H1 (cell line): Measurements from ENCODE around the gene IPO7. TPM values are rescaled to one million over a fixed set of nuclear protein-coding genes. Genes with fewer than 3 reads are reported as not detected.

Experiments used
- CTCF ChIA-PET: fragments of 300-600 bp; sonication (Branson Sonifier 250); formaldehyde crosslinking; loops from one replicate; lab custom pipeline; 2021; ENCODE audit not compliant: partially characterized antibody; lab: Charles Lee
- POLR2A ChIA-PET: fragments of 300-600 bp; sonication (Branson Sonifier 250); formaldehyde crosslinking; loops from one replicate; lab custom pipeline; 2021; ENCODE audit warnings: inconsistent platforms; ENCODE audit not compliant: partially characterized antibody; lab: Charles Lee
- DNase-seq, 2 experiments: peaks; one replicate each; pipeline versions ENCODE4 v3.0.0 to v3.0.0-alpha.2; 2010 to 2022; ENCODE audit warnings: low spot score in 2 of 2, low read depth in 1 of 2, mixed read lengths in 1 of 2
- FAIRE-seq: peaks from 2 replicates; lab custom pipeline; 2011; peaks lifted over from hg19 to GRCh38; lab: Jason Lieb, UNC
- H2AFZ ChIP-seq: 2 replicates; pipeline ENCODE4 v1.8.1; 2012; ENCODE audit warnings: low read length, inconsistent platforms
- H2AK5ac ChIP-seq: 2 replicates; pipeline ENCODE4 v1.6.1; 2013; ENCODE audit warnings: low read depth, low read length
- H2BK120ac ChIP-seq: replicated peaks from 2 replicates; pipeline ENCODE3; 2013; ENCODE audit warnings: low read depth, low read length, inconsistent platforms
- H2BK12ac ChIP-seq: 2 replicates; pipeline ENCODE4 v1.6.1; 2013; ENCODE audit warnings: low read depth, low read length
- H2BK15ac ChIP-seq: 2 replicates; pipeline ENCODE4 v1.6.1; 2013; ENCODE audit warnings: low read length
- H2BK20ac ChIP-seq: 2 replicates; pipeline ENCODE4 v1.6.1; 2013; ENCODE audit warnings: low read length
- H2BK5ac ChIP-seq: 2 replicates; pipeline ENCODE4 v1.6.1; 2013; ENCODE audit warnings: low read depth, low read length
- H3K14ac ChIP-seq: 2 replicates; pipeline ENCODE4 v1.6.1; 2013; ENCODE audit warnings: inconsistent platforms; ENCODE audit not compliant: insufficient read length
- H3K18ac ChIP-seq: 2 replicates; pipeline ENCODE4 v1.6.1; 2013; ENCODE audit warnings: low read length; ENCODE audit errors: extremely low read depth
- H3K23ac ChIP-seq: 2 replicates; pipeline ENCODE4 v1.6.1; 2013; ENCODE audit warnings: inconsistent platforms; ENCODE audit not compliant: insufficient read length
- H3K23me2 ChIP-seq: 2 replicates; pipeline ENCODE4 v1.6.1; 2013; ENCODE audit warnings: low read depth, low read length
- H3K27ac ChIP-seq: 2 replicates; pipeline ENCODE4 v1.6.1; 2011; ENCODE audit warnings: low read depth, low read length, inconsistent platforms
- H3K27me3 ChIP-seq, 4 experiments: replicated peaks in 1 of 4; 1 replicate in 1 of 4; 2 replicates in 3 of 4; pipeline versions ENCODE4 v1.6.1 to v1.8.1; 2011 to 2013; ENCODE audit warnings: low read length in 3 of 4, mild to moderate bottlenecking in 3 of 4, inconsistent platforms in 2 of 4, mixed read lengths in 2 of 4, moderate library complexity in 1 of 4; ENCODE audit not compliant: control insufficient read depth in 3 of 4, insufficient read depth in 3 of 4; ENCODE audit errors: extremely low read depth in 1 of 4
- H3K36me3 ChIP-seq, 4 experiments: 2 replicates each; pipeline versions ENCODE4 v1.6.1 to v1.8.1; 2011 to 2013; ENCODE audit warnings: mild to moderate bottlenecking in 4 of 4, low read length in 3 of 4, moderate library complexity in 2 of 4, control low read depth in 1 of 4, inconsistent platforms in 1 of 4; ENCODE audit not compliant: insufficient read depth in 4 of 4, control insufficient read depth in 2 of 4
- H3K4ac ChIP-seq: replicated peaks from 2 replicates; pipeline ENCODE3; 2013; ENCODE audit warnings: low read length, low read depth, mixed read lengths, inconsistent platforms; ENCODE audit not compliant: insufficient read length
- H3K4me1 ChIP-seq, 4 experiments: replicated peaks in 1 of 4; 1 replicate in 1 of 4; 2 replicates in 3 of 4; pipeline versions ENCODE4 v1.6.1 to v1.8.1; 2011 to 2013; ENCODE audit warnings: low read length in 3 of 4, inconsistent platforms in 2 of 4, mixed read lengths in 1 of 4; ENCODE audit not compliant: insufficient read depth in 4 of 4, control insufficient read depth in 3 of 4
- H3K4me2 ChIP-seq, 2 experiments: 2 replicates each; pipeline versions ENCODE4 v1.6.1 to v1.8.1; 2011 to 2013; ENCODE audit warnings: low read depth in 2 of 2, low read length in 2 of 2, control low read depth in 1 of 2, inconsistent platforms in 1 of 2, mild to moderate bottlenecking in 1 of 2; ENCODE audit not compliant: insufficient read depth in 1 of 2
- H3K4me3 ChIP-seq, 4 experiments: fragments of 200-600, 300-600 bp in 1 of 4; sonication (generic), shearing (Covaris generic), sonication (Bioruptor Twin) in 1 of 4; 2 replicates each; pipeline versions ENCODE4 v1.5.1 to v1.8.1; 2011 to 2016; ENCODE audit warnings: low read length in 4 of 4, low read depth in 3 of 4, control low read depth in 2 of 4, inconsistent platforms in 2 of 4, mild to moderate bottlenecking in 2 of 4, mixed read lengths in 1 of 4, moderate library complexity in 1 of 4; ENCODE audit not compliant: insufficient read depth in 2 of 4; ENCODE audit errors: extremely low read depth in 1 of 4
- H3K56ac ChIP-seq: replicated peaks from 2 replicates; pipeline ENCODE3; 2013; ENCODE audit warnings: low read depth, mild to moderate bottlenecking, mixed read lengths, low read length, inconsistent platforms; ENCODE audit not compliant: insufficient read length
- H3K79me1 ChIP-seq: 2 replicates; pipeline ENCODE4 v1.6.1; 2013; ENCODE audit warnings: low read depth, low read length, control low read depth
- H3K79me2 ChIP-seq, 2 experiments: 2 replicates each; pipeline versions ENCODE4 v1.6.1 to v1.8.1; 2012 to 2013; ENCODE audit warnings: low read length in 2 of 2, mild to moderate bottlenecking in 2 of 2, inconsistent platforms in 1 of 2; ENCODE audit not compliant: insufficient read depth in 2 of 2, control insufficient read depth in 1 of 2
- H3K9ac ChIP-seq, 4 experiments: replicated peaks in 1 of 4; 1 replicate in 1 of 4; 2 replicates in 3 of 4; pipeline versions ENCODE4 v1.6.1 to v1.8.1; 2011 to 2013; ENCODE audit warnings: low read depth in 3 of 4, low read length in 3 of 4, control low read depth in 2 of 4, mild to moderate bottlenecking in 2 of 4, moderate library complexity in 2 of 4, inconsistent platforms in 1 of 4; ENCODE audit errors: extremely low read depth in 1 of 4
- H3K9me3 ChIP-seq, 2 experiments: 2 replicates each; pipeline versions ENCODE4 v1.6.1 to v1.8.1; 2012 to 2013; ENCODE audit warnings: mild to moderate bottlenecking in 2 of 2, moderate library complexity in 2 of 2, control low read depth in 1 of 2, inconsistent platforms in 1 of 2, low read depth in 1 of 2, low read length in 1 of 2, mixed read lengths in 1 of 2; ENCODE audit not compliant: insufficient read depth in 2 of 2
- H4K20me1 ChIP-seq, 2 experiments: replicated peaks in 1 of 2; 2 replicates each; pipeline versions ENCODE3 to v1.8.1; 2011 to 2013; ENCODE audit warnings: inconsistent platforms in 2 of 2, low read length in 2 of 2, mild to moderate bottlenecking in 1 of 2; ENCODE audit not compliant: insufficient read depth in 2 of 2, control insufficient read depth in 1 of 2
- H4K5ac ChIP-seq: 2 replicates; pipeline ENCODE4 v1.6.1; 2013; ENCODE audit warnings: low read length, low read depth, mixed read lengths, inconsistent platforms; ENCODE audit not compliant: insufficient read length
- H4K8ac ChIP-seq: 2 replicates; pipeline ENCODE4 v1.8.0; 2013; ENCODE audit warnings: mild to moderate bottlenecking, moderate library complexity, low read length, inconsistent platforms; ENCODE audit not compliant: insufficient read depth; ENCODE audit errors: extremely low read depth
- H4K91ac ChIP-seq: replicated peaks from 2 replicates; pipeline ENCODE3; 2013; ENCODE audit warnings: low read length, mixed read lengths, inconsistent platforms; ENCODE audit not compliant: insufficient read length
- BACH1 ChIP-seq: IDR thresholded peaks from 2 replicates; pipeline ENCODE4 v1.6.1; 2012; ENCODE audit warnings: low read length, improper control_type of control experiment
- CBX5 ChIP-seq: fragments of 300-800, 300-1000 bp; sonication (generic); IDR thresholded peaks from 2 replicates; pipeline ENCODE4 v1.7.1; 2016; ENCODE audit warnings: antibody characterized with exemption, low read length, low read depth
- CHD2 ChIP-seq: IDR thresholded peaks from 2 replicates; pipeline ENCODE4 v1.6.1; 2012; ENCODE audit warnings: low read length, improper control_type of control experiment
- GABPA ChIP-seq: IDR thresholded peaks from 2 replicates; pipeline ENCODE4 v1.6.1; 2011; ENCODE audit warnings: mild to moderate bottlenecking, low read length, moderate library complexity, borderline replicate concordance; ENCODE audit not compliant: insufficient read depth
- HDAC2 ChIP-seq, 2 experiments: fragments of 300-600 bp in 1 of 2; sonication (generic) in 1 of 2; IDR thresholded peaks; 2 replicates each; pipeline ENCODE4 v1.6.1; 2011 to 2012; ENCODE audit warnings: low read depth in 2 of 2, low read length in 2 of 2, mild to moderate bottlenecking in 2 of 2, moderate library complexity in 2 of 2, borderline replicate concordance in 1 of 2, inconsistent platforms in 1 of 2
- JUND ChIP-seq: IDR thresholded peaks from 2 replicates; pipeline ENCODE4 v1.6.1; 2011; ENCODE audit warnings: mild to moderate bottlenecking, improper control_type of control experiment, low read length
- KDM1A ChIP-seq: fragments of 200-600, 300-600 bp; sonication (generic); IDR thresholded peaks from 2 replicates; pipeline ENCODE4 v1.7.1; 2016; ENCODE audit warnings: mild to moderate bottlenecking, low read length, borderline replicate concordance
- YY1 ChIP-seq: IDR thresholded peaks from 2 replicates; pipeline ENCODE4 v1.6.1; 2011; ENCODE audit warnings: low read depth, mild to moderate bottlenecking, low read length
- WGBS, 2 experiments: shearing (Covaris generic) in 1 of 2; methylation state at CpG; one replicate each; pipeline versions ENCODE4 v1.1.6 to v1.1.7; 2013 to 2015; ENCODE audit warnings: low lambda C conversion rate in 2 of 2, mixed read lengths in 2 of 2, inconsistent platforms in 1 of 2, low coverage in 1 of 2, missing lambda C conversion rate in 1 of 2; ENCODE audit not compliant: insufficient replicate concordance in 2 of 2, insufficient coverage in 1 of 2, insufficient read length in 1 of 2; ENCODE audit errors: extremely low coverage in 1 of 2, missing lambda C conversion rate in 1 of 2; 5-methylcytosine and 5-hydroxymethylcytosine counted together
- polyA plus RNA-seq, 7 experiments: library from polyadenylated mRNA; depleted of rRNA in 3 of 7; stranded (reverse) in 5 of 7; unstranded in 2 of 7; fragments of >200 nt in 5 of 7; fragments of 200-250 nt in 2 of 7; gene quantifications; 1 replicate in 5 of 7; 2 replicates in 1 of 7; 4 replicates in 1 of 7; pipeline versions ENCODE4 v1.2.1 to v1.2.3, GENCODE V29; 2011 to 2013; ENCODE audit warnings: missing spikeins in 2 of 7, mixed read lengths in 2 of 7
- total RNA-seq: library from RNA; stranded (reverse); fragmentation: NEBNext Ultra II Directional; extraction: Animal tissue kit (Norgen Biotek cat#: 25700); gene quantifications from 2 replicates; pipeline ENCODE4 v1.2.1, GENCODE V29; 2021
- TF ChIP-seq, protein P1 (sequence below), 3 experiments: IDR thresholded peaks; 1 replicate in 2 of 3; 2 replicates in 1 of 3; pipeline versions ENCODE4 v1.5.1 to v1.6.1; 2011; ENCODE audit warnings: low read length in 3 of 3, mild to moderate bottlenecking in 3 of 3, inconsistent platforms in 2 of 3, low read depth in 1 of 3, moderate library complexity in 1 of 3; ENCODE audit not compliant: insufficient read depth in 1 of 3; ENCODE audit errors: control extremely low read depth in 1 of 3

IPO7 gene
- total and polyA plus RNA-seq, 2 of the 8 experiments (the other 6 are each of a cell fraction or from before 2014, with no cell fraction given) = 45.9 to 259 TPM

DNA sequence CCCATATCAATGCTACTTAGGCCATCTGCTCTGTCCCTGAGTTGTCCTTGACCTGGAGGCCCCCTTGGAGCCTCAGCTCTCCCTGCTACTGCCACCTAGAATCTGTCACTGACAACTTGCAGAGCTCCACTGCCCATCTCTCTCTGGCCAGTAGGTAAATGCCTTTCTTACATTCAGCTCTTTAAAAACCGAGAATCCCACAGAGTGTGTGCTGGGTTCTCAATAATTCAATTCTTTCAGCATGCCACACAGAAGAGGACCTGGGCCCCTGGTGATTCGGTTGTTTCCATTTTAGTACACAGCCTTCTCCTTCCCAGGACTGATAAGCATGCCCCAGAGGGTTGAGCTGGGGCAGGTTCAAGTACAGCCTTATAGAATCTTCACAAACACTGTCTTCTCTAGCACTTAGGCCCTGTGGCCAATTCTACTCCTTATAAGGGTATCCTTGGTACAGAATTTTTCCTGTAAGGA lies 22.0 kb upstream of the IPO7 start:
- WGBS, 2 experiments = 75% methylated on average over 2 of the region's 2 CpGs; no CpG with 5 or more reads in 1 of the 2 experiments
- Histone ChIP-seq H2BK12ac (peak overlapping the region; percentile 100; the same call in 1 of the 2 replicates), H3K4me3 (no peak overlapping the region), H3K4me2 (0 out of 4 replicates have a peak overlapping the region, but pooled peaks of 1 of the 2 experiments have one; percentile 52), H3K18ac (peak overlapping the region; percentile 51; the same call in 1 of the 2 replicates), H3K9me3 (no peaks in the 10 kb centered on the region), H3K9ac (no peak overlapping the region; a peak in 3 of 7 replicates), H2AK5ac (peak overlapping the region; percentile 48; the same call in 1 of the 2 replicates), H3K36me3 (no peaks in the 10 kb centered on the region), H3K14ac (no peak overlapping the region), H3K4me1 (peaks cover 4 to 15% (median 10%) of the 10 kb centered on the region in 4 experiments), H2BK15ac (0 out of 2 replicates have a peak overlapping the region, but pooled peaks have one; percentile 67), H3K79me2 (no peaks in the 10 kb centered on the region), H3K27me3 (no peaks in the 10 kb centered on the region), H3K27ac (0 out of 2 replicates have a peak overlapping the region, but pooled peaks have one; percentile 6), H3K23ac (no peak overlapping the region), H3K4ac (no peak overlapping the region), H2AFZ (peak overlapping the region; percentile 30; the same call in 1 of the 2 replicates), H2BK5ac (peak overlapping the region; percentile 99), H2BK120ac (no peak overlapping the region), H4K8ac (no peak overlapping the region), H3K23me2 (no peaks in the 10 kb centered on the region; the same call in 1 of the 2 replicates), H4K91ac (peak overlapping the region; percentile 60), H4K5ac (no peak overlapping the region), H4K20me1 (no peaks in the 10 kb centered on the region), H3K56ac (no peak overlapping the region), H2BK20ac (peak overlapping the region; percentile 90; the same call in 1 of the 2 replicates), H3K79me1 (no peaks in the 10 kb centered on the region)
- CTCF ChIA-PET = interaction anchor here (0.5 to 1.3 kb wide), 6 partner anchors 15 to 149 kb away, joined by 3 to 4 read pairs (median 3); no protein-coding TSS in a partner anchor
- POLR2A ChIA-PET = interaction anchor here (0.7 to 4.0 kb wide), 10 partner anchors 11 to 192 kb away, joined by 3 to 72 read pairs (median 4); partner anchors contain the start of genes DENND5A, IPO7 and TMEM41B
- no peak for FAIRE-seq
- DNase-seq = no peak
- TF ChIP-seq KDM1A (no peak), GABPA (no peak), BACH1 (no peak), JUND (no peak), CHD2 (no peak), YY1 (no peak), HDAC2 (IDR thresholded peaks at IDR 0.05; ENCODE audit: borderline replicate concordance in 1 of 2, low read depth in 2 of 2, low read length in 2 of 2) (no peak), CBX5 (no peak)
- TF ChIP-seq, protein P1, sequence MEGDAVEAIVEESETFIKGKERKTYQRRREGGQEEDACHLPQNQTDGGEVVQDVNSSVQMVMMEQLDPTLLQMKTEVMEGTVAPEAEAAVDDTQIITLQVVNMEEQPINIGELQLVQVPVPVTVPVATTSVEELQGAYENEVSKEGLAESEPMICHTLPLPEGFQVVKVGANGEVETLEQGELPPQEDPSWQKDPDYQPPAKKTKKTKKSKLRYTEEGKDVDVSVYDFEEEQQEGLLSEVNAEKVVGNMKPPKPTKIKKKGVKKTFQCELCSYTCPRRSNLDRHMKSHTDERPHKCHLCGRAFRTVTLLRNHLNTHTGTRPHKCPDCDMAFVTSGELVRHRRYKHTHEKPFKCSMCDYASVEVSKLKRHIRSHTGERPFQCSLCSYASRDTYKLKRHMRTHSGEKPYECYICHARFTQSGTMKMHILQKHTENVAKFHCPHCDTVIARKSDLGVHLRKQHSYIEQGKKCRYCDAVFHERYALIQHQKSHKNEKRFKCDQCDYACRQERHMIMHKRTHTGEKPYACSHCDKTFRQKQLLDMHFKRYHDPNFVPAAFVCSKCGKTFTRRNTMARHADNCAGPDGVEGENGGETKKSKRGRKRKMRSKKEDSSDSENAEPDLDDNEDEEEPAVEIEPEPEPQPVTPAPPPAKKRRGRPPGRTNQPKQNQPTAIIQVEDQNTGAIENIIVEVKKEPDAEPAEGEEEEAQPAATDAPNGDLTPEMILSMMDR (IDR thresholded peaks at IDR 0.05; ENCODE audit: control extremely low read depth in 1 of 3, insufficient read depth in 1 of 3, low read depth in 1 of 3, low read length in 3 of 3) = no peak
